Measurements from ENCODE around the gene DOHH.
A peak's percentile ranks its signal among the peaks of the same experiment; 100 is the strongest.

DOHH gene

DNA sequence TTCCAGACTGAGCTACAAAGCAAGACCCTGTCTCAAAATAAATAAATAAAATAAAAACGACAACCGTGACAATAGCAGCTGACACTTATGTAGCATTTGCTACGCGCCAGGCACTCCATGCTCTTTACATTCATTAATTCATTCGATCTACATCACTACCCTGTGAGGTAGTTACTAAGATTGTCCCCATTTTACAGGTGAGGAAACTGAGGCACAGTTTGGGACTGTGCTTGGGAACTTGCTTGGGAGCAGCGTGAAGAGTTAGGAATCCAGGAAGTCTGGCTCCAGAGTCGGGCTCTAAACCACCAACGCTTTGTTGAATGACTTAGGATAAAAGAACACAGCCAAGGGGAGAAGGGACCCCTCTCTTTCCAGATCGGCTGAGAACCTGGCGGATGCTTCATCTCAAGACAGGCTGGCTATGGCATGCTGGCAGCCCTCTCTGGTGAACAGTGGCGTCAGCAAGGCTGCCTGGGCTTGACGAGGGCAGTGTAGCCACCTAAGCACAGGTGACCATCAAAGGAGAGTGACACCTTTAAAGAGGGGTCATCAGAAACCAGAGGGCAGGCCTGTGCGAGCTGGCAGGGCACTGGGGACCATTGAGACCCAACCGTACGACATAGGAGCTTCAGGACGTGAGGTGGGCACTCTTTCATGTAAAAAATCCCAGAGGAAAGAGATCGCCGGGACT, 591 bp downstream of the DOHH start:
- no peak for DNase-seq

DNA sequence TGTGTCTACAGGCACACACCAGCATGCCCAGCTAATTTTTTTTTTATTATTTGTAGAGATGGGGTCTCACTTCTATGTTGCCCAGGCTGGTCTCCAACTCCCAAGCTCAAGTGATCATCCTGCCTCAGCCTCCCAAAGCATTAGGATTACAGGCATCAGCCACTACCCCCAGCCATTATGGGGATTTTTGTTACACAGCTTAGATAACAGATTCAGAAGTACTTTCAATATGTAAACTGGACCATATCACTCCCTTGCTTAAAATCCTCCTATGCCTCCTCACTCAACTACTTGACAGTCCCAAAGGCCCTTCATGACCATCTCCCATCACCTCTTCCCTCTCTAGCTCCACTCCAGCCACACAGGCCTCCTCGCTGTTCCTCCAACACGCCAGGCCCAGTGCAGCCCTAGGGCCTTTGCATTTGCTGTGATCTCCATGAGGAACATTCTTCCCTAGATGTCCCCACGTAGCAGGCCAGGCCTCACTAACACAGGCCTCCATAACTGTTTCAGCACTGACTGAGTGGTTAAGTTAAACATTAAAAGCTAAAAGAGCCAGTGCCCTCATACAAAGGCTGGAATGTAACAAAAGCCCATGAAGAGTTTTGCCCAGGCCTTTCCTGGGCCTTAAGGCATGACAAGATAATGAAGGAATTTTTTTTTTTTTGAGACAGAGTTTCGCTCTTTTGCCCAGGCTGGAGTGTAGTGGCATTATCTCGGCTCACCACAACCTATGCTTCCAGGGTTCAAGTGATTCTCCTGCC, 2.5 kb downstream of the DOHH start:
- no peak for DNase-seq

DNA sequence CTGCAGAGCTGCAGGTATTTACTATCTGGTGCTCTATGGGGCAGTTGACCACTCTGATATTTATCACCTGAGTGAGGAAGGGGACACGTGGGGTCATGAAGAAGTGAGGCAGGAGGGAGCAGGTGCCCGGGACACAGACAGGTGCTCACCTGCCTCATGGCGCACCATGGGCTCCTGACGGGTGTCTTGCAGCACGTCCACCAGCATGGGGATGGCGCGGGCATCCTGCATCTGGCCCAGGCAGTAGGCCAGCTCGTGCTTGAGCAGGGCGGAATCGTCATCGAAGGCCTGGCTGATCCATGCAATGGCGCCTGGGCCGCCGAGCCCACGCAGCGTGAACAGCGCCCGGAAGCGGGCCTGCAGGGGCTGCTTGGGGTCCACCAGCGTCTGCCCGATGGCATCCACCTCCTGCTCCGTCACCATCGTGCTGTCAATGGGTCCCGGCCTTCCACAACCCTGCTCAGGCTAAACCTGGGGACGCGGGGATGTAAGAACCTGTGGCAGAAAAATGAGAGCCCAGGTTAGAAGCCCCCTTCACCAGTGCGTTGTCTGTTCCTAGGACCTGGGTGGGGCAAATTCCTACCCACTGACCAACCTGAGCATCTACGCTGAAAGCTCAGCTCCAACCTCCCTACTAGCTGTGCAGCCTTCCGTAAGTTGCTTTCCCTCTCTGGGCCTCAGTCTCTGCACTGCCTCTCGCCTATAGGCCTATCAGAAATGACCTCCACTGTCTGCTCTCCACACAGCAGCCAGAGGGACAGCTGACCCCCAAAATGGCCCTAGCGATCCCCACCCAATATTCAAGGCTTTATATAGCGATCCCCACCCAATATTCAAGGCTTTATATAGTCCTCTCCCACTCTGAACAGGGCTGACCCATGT, 3.8 kb downstream of the DOHH start:
- DNase-seq, result no peak

DNA sequence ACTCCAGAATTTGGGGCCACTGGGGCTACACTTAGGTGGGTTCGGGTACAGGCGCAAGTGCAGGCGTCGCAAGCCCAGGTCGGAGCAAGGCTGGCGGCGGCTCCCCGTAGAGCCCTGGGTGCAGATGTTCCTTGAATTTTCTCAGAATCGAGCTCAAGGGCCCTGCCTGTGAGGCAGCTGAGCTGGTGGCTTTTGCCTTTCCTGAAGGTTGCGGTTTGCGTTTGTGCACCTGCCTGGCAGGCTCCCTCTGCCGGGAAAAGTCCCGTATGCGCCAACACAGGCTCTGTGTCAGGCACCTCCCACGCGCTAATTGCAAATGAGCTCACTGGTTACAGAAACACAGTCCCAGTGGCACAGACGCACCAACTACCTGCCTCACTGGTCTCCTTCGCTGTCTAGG, 5.9 kb downstream of the DOHH start:
- peak; percentile 51 for DNase-seq

DNA sequence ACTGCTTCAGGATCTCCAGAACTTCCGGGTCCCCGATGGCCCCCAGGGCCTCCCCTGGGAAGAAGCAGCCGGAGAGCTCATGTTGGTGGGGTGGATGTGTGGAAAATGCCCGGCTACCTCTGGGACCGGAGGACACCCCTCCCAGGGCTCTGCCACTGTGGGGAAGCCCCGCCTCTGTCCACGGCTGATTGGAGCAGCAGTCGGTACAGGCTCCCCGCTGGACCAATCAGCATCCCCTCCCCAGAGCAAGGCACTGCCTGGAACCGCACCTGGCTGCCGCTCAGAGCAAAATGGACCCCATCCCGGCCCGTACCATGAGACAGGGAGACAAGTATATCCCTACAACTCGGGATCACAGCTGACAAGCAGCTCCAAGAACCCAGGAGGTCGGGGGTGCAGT, 6.4 kb downstream of the DOHH start:
- no peak for DNase-seq

DNA sequence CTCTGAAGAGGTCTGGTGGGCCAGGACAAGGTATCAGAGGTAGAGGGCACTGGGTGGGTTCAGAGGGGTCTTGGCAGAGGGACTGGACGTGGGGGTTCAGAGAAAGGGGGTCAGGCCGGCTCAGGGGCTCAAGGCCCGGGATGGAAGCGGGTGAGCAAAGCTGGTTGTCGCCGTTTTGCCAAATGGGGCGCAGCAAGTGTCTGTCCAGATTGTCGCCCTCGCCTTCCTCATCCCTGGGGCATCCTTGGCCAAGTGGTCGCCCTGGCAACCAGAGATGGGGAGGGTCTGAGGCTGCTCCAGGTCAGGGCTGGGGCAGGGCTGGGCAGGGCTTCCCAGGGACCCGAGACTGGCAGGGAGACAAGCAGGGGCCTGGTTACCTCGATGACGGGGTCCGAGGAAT, 6.8 kb downstream of the DOHH start:
- DNase-seq, result no peak

DNA sequence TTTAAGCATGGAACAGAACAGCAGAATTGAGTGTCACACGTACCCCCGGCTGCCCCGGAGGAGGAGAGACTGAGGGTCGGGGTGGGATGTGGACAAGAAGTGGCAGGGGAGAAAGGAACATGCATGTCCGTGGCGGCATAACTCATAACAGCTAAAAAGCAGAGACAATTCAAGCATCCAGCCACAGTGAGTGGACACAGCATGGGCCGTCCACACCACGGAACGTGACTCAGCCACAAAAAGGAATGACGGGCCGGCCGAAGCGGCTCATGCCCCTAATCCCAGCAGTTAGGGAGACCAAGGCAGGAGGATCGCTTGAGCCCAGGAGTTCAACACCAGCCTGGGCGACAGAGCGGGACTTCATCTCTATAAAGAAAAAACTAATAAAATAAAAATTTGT, 7.6 kb downstream of the DOHH start:
- DNase-seq, result no peak

DNA sequence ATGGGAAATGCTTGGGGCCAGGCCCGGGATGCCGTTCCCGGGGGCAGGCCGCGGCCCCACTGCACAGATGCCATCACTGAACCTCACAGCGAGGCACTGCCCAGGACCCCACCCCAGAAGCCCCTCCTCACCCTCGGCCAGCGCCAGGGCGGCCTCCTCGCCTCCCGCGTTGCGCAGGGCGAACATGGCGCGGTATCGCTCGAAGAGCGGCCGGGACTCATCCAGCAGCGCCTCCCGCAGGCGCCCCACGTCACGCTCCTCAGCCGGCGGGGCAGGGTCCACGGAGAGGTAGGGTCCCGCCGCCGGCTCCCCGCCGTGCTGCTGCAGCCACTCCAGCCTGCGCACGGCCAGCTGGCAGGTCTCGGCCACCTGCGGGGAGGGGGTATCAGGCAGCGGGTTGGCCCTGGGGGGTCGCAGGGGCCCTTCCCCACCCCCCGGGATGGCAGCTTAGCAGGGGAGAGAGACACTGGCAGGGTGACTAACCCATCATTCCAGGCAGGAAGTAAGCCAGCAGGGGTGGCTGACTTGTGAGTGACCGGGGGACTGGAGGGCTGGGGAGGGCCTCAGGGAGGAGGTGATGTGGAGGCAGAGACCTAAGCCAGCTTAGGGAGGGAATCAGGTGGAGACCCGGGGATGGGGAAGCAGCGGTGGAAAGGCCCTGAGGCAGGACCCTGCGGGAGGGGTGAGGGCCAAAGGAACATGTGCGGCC, 8.2 kb downstream of the DOHH start:
- DNase-seq, result no peak

DNA sequence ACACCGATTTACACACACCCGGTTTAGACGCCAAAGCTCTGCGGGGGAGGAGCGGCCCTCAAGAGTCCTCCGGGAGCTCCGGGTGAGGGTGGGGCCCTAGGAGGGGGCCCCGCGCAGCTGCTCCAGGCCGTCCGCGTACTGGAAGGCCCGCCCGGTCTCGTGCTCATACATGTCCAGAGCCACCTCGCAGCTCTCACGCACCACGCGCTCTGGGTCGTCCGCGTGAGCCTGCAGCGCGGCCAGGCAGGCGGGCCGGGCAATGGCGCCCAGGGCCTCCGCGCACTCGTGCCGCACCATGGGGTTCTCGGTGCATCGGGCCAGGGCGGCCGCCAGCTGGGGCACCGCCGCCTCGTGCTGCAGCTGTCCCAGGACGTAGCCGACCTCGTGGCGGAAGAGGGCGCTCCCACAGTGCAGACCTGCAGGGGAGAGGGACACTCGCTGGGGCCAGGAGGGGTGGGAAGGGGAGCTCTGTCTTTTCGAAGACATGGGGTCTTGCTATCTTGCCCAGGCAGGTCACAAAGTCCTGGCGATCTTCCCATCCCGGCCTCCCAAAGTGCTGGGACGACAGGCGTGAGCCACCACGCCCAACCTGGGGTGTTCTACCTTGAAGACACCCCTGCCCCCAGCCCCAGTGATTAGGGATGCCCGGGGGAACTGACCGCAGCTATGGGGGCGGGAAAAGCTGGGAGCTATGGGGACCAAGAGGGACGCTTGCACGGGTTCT, 8.9 kb downstream of the DOHH start:
- DNase-seq, result no peak

DNA sequence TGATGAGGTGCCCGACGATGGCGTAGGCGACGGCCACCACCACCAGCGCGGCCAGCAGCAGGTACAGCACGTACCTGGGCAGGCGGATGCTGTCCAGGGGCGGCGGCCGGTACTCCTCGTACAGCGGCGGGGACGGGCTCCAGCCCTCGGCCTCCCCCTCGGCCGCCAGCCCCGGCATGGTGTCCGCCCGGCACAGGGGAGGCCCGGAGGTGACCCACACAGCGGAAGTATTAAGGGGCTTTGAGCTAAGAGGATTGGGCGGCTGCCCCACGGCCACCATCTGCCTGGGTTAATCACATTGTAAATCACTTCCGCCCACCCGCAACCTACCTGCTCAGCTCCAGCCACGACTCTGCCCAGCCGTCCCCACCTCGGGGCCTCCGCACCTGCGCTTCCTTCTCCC, 17.2 kb downstream of the DOHH start, which contains the start of gene SMIM44:
TSS of gene SMIM44 (minus strand) at position 216 of the 403 bp plus-strand sequence. CDS start at position 178, 38 bp downstream.
- DNase-seq, result no peak

DNA sequence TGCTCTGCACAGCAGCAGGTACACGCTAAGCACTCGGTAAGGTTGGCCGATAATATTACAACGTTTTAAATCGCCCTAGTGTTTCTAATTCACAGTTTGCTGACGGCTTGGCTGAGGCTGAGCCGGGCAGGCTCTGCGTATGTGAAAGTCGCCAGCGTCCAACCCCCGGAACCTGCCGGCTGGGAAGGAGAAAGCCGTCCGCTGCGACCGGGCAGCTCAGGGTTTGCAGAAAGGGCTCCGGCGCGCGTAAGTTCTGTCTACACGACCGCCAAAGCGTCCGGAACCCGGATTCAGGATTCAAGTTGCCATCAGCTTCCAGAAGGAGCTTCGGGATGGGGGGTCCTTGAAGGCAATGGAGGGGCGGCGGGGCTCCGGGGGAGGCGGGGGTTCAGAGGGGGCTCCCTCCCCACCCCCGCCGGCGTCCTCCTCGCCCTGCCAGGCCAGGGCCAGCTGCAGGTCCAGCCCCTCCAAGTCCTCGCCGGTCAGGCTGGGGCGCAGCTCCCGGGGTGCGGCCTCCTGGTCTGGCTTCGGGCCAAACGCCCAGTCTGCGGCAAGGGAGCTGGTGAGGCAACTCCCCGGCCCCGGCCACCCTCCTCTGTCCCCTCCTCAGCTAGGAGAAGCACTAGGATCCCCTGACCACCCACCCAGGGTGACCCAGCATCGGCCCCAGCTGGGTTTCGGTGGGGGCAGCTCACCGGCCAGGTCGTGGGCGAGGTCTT, 17.8 kb downstream of the DOHH start:
- DNase-seq, result no peak

DNA sequence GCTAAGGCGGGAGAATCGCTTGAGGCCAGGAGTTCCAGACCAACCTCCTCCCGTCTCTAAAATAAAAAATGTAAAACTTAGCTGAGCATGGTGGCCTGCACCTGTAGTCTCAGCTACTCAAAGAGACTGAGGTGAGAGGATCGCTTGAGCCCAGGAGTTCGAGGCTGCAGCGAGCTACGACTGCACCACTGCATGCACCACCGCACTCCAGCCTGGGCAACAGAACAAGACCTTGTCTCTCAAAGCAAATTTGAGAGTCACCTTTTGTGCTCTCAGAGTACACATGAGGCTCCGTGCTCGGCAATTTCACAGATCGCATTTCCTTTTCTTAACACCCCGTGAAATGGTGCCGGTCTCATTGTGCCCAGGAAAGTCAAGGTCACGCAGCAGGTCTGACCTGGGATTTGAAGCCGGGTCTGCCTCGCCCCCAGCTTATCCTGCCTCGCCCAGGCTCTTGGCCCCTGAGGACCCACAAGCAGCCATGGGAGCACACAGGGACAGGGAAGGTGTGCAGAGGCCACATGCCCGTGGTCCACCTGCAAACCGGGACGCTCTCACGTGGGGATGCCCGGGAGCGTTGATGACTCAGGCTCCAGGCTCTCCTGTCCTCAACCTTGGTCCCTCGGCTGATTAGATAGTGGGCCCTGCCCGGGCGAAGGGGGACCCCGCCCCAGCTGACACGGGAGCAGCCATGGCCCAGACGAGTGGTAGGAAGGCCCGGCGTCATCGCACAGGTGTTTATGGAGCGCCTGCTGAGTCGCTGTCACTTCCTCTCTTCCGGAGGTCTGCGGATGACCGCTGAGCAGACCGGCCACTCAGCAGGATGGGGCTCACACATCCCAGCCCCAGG, 19.0 kb downstream of the DOHH start:
- DNase-seq, result no peak

DNA sequence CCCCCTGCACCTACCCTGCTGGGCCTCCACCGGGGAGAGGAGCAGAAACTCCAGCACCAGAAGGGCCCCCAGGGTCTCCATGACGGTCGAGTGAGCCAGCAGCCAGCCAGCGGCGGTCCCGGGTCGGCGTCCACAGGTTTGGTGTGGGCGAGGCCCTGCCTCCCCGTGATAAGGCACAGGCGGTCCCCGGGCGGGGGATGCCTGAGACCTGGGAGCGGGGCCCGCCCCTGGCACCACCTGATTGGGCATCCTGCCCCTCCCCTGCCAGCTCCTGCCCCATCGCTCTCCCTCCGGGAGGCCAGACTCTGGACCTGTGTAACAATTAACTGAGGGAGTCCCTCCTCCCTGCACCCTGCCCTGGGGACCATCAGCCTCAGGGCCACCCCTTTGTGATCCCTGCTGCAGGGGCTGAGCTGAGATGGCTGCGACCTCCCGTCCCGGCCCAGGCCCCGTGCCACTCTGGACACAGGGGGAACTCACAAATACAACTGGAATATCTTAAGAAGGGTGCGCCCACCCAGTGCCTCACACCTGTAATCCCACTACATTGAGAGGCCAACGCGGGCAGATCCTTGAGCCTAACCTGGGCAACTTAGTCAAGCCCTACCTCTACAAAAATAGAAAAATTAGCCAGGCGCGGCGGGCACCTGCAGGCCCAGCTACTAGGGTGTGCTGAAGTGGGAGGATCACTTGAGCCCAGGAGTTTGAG, 19.9 kb downstream of the DOHH start, which contains the start of gene SMIM24:
TSS of gene SMIM24 (minus strand) at position 143 of the 709 bp plus-strand sequence. CDS start at position 81, 62 bp downstream.
- DNase-seq, result no peak

DNA sequence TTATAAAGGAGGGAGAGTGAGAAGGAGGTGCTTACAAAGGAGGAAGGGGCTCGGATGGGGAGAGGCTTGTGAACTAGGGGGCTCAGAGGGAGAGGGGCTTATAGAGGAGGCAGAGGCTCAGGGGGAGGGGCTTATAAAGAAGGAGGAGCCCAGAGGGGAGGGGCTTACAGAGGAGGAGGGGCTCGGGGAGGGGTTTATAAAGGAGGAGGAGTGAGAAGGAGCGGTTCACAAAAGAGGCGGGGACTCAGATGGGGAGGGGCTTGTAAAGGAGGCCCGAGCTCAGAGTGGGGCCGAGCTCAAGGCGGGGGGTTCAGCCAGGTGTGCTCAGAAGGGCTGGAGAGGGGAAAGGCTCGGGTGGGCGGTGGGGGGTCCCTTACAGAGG, 20.6 kb downstream of the DOHH start:
- DNase-seq, result peak; percentile 41

DNA sequence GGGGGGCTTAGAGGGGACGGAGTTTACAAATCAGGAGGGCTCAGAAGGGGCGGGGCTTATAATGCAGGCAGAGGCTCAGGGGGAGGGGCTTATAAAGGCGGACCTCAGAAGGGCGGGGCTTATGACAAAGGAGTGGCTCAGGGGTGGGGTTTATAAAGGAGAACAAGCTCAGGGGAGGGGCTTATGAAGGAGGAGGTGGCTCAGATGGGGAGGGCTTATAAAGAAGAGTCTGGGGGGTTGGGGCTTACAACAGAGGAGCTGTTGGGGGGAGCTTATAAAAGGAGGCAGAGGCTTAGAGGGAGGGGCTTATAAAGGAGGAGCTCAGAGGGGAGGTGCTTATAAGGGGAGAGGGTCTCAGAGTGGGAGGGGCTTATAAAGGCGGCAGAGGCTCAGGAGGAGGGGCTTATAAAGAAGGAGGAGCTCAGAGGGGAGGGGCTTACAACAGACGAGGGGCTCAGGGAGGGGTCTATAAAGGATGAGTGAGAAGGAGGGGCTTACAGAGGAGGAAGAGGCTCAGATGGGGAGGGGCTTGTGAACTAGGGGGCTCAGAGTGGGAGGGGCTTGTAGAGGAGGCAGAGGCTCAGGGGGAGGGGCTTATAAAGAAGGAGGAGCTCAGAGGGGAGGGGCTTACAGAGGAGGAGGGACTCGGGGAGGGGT, 21.2 kb downstream of the DOHH start:
- peak; percentile 73 for DNase-seq

DNA sequence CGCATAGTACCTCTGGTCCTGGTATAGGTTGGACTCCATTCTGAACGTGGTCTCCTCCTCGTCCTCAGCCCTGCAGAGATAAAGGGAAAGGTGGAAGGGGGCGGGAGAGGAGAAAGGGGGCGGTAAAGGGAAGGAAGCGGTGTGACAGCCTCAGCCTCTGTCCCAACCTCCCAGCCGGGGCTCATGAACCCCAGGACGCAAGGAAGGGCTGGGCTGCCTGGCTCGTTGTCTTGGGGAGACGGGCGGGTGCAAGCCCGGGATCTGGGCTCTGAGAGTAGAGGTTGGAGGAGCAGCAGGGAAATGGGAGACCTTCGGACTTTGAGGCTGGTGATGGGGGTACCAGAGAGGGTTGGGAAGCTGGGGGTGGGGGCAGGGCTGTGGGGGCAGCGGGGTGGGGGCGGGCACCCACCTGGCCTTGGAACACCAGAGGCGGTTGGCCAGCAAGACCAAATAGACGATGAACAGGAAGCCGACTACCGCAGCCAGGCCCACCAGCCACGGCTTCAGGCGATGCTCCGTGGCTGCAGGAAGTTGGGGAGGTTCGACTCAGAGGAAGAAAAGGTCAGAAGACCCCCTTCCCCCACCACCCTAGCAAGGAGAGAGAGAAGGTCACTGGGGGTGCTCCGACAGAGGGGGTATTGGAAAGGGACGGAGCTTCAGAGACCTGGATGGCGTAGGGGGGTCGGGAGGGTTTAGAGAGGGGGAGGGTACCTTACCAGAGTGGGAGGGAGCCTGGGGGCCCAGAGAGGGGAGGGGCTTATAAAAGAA, 21.9 kb downstream of the DOHH start:
- DNase-seq, result no peak

DNA sequence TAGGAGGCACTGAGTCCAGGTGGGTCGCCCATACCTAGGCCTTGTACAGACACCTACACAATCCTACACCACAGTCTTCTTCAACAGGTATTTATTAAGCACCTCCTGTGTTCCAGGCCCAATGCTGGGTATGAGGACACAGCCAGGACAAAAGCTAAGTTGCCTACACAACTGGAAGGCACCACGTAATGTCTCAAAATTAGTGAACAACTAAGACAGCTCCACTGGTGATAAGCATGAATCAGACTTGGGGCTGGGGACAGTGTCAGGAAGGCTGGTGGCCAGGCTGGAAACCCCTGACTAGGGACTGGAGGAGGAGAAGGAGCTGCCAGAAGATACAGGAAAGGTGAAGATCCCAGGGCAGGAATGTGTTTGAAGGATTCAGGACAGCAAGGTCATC, 22.5 kb downstream of the DOHH start:
- no peak for DNase-seq

DNA sequence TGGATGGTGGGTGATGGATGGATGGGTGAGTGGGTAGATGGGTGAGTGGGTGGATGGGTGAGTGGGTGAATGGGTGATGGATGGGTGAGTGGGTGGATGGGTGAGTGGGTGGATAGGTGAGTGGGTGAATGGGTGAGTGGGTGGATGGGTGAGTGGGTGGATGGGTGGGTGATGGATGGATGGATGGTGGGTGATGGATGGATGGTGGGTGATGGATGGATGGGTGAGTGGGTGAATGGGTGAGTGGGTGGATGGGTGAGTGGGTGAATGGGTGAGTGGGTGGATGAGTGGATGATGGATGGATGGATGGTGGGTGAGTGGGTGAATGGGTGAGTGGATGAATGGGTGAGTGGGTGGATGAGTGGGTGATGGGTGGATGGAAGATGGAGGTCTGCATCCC, 23.0 kb downstream of the DOHH start:
- no peak for DNase-seq
